Measurements from ENCODE around the gene PLAAT2.

Gene PLAAT2

DNA sequence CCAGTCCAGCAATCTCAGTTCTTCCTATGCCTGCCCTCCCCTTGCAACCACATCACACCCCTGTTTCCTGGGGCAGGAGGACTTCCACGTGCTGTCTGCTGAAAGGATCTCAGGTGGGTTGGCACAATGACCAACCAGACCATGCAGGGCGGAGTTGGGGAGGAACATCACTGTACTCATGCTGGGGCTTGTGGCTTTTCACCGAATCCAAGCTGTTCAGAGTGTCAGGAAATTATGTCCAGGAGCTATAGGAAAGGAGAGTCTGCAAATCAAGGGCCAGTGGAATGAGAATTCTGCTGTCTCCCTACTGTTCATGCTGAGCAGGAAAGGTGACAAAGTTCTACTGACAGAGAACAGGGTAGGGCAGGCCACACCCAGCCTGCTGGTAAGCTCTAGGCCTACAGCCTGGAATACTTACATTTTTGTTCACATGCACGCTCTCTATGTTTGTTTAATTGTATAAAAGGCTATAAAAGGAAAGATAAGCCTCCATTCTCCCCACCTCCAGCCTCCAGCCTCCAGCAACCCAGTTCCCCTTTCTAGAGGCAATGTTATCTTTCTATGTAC is 1.7 kb upstream of the PLAAT2 start:
- no peak overlapping the region for H3K4me3 ChIP-seq (replicated peaks; ENCODE audit: low read depth, low read length)
- TF ChIP-seq, protein P1, sequence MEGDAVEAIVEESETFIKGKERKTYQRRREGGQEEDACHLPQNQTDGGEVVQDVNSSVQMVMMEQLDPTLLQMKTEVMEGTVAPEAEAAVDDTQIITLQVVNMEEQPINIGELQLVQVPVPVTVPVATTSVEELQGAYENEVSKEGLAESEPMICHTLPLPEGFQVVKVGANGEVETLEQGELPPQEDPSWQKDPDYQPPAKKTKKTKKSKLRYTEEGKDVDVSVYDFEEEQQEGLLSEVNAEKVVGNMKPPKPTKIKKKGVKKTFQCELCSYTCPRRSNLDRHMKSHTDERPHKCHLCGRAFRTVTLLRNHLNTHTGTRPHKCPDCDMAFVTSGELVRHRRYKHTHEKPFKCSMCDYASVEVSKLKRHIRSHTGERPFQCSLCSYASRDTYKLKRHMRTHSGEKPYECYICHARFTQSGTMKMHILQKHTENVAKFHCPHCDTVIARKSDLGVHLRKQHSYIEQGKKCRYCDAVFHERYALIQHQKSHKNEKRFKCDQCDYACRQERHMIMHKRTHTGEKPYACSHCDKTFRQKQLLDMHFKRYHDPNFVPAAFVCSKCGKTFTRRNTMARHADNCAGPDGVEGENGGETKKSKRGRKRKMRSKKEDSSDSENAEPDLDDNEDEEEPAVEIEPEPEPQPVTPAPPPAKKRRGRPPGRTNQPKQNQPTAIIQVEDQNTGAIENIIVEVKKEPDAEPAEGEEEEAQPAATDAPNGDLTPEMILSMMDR (IDR thresholded peaks at IDR 0.05; ENCODE audit: low read depth, low read length, missing control alignments) = no peak
- no peak for DNase-seq (ENCODE audit: extremely low read depth, low read depth)

DNA sequence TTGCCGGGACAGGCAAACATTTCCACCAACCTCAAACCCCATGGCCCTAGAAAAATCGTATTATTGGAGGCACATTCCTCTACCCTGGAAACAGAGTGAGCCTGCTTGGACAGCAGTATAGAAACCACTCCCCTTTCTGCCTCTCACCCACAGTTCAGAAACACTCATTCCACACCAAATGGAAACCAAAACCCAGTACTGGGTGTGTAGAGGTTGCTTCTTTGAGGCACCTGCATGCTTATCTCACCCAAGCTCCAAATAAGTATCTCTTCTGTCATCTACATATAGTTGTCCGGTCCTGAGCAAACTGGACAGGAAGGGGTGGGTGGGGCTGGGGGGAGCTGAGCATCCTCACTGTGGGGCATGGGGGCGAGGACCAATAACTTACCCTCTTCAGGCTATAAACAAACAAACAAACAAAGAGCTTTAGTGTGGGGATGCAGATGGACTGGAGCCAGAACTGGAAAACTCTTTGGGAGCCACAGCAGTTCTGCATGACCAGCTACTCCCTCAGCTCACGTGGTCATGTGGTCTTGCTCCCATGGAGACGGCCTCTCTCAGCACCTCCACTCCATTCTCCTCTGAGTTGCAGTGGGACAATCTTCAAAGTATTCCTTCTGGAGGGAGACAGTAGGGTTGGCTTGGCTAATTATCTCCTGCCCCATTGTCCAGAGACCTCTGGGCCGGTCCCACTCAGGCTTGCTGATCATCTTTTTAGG is 1.0 kb upstream of the PLAAT2 start:
- no peak overlapping the region for H3K4me3 ChIP-seq (replicated peaks; ENCODE audit: low read depth, low read length)
- no peak for DNase-seq (ENCODE audit: extremely low read depth, low read depth)

DNA sequence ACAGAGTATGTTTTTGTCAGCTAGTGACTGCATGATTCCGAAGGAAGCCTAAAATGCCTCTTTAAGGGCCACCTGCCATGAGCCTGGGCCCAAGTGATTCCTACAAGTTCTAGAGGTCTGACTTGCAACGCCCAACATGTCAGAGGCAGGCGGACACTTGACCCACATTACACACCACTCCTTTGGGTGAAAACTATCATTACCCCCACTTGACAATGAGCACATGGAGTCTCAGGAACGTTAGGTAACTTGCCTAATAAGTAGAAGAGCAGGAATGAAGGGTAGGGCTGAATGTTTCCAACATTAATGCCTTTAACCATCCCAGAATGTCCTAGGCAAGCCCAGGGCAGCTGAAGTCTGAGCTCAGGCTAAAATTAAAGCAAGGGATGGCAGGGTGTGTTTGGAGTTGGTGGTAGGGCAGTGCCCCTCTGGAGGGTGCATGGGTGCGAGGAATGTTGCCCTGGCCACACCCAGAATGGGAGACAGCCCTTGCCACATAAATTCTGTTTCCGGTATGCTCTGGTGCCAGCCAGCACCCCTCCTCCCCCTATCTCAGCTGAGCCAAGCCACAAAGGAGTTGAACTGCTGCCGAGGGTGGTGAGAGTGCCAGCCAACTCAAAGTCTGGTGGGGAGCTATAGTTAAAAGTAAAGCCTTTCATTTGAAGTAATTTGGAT is 2.5 kb downstream of the PLAAT2 start:
- no peak overlapping the region for H3K4me3 ChIP-seq (replicated peaks; ENCODE audit: low read depth, low read length)
- no peak for DNase-seq (ENCODE audit: extremely low read depth, low read depth)
- TF ChIP-seq, protein P1 (IDR thresholded peaks at IDR 0.05; ENCODE audit: low read depth, low read length, missing control alignments) = no peak

More for the DNA sequence above, 1.0 kb upstream of the PLAAT2 start:
- TF ChIP-seq, protein P1 (IDR thresholded peaks at IDR 0.05; ENCODE audit: low read depth, low read length, missing control alignments) = no peak

DNA sequence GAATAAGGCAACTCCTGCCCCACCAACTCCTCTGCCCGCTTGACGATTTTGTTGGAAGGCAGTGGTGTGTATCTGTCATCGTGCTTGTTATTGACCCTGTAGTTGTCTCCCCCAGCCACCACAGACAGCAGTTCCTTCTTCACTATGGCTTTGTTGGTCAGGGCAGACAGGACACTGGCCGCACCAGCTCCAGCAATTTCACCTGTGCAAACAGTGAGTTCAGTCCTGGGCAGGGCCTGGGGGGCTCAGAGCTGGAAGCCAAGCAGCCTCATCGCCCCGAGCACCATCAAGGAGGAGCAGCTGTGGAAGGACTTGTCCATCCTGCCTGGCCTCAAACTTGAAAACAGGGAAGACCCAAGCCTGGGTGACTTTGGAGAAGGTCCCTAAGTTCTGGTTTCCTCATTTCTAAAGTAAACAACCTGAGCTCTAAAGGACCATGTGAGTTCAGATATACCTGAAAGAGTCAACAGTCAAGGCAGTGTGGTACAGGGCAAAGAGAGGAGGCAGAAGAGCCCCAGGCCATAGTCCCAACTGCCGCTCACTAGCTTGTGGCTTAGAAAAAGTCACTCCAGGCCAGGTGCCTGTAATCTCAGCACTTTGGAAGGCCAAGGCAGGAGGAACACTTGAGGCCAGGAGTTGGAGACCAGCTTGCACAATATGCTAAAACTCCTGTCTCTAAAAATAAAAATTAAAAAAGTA is 4.6 kb downstream of the PLAAT2 start:
- TF ChIP-seq, protein P1 (IDR thresholded peaks at IDR 0.05; ENCODE audit: low read depth, low read length, missing control alignments) = no peak
- no peak overlapping the region for H3K4me3 ChIP-seq (replicated peaks; ENCODE audit: low read depth, low read length)
- DNase-seq (ENCODE audit: extremely low read depth, low read depth) = no peak

DNA sequence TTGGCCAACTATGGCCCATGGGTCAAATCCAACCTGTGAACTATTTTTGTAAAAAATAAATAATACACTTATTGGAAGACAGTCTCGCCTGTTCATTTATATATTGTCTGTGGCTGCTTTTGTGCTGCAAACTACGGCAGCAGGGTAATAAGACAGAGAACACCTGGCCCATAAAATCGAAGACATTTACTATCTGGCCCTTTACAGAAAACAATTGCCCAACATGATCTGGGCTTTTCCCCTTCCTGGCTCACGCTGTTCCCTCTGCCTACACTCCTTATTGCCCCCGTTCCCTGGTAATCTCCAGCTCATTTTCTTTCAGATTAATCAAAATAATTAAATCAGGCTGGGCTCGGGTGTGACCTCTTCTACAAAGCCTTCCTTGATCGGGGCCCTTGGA is 5.6 kb downstream of the PLAAT2 start:
- no peak for DNase-seq (ENCODE audit: extremely low read depth, low read depth)
- H3K4me3 ChIP-seq (replicated peaks; ENCODE audit: low read depth, low read length) = no peak overlapping the region
- TF ChIP-seq, protein P1 (IDR thresholded peaks at IDR 0.05; ENCODE audit: low read depth, low read length, missing control alignments) = no peak

DNA sequence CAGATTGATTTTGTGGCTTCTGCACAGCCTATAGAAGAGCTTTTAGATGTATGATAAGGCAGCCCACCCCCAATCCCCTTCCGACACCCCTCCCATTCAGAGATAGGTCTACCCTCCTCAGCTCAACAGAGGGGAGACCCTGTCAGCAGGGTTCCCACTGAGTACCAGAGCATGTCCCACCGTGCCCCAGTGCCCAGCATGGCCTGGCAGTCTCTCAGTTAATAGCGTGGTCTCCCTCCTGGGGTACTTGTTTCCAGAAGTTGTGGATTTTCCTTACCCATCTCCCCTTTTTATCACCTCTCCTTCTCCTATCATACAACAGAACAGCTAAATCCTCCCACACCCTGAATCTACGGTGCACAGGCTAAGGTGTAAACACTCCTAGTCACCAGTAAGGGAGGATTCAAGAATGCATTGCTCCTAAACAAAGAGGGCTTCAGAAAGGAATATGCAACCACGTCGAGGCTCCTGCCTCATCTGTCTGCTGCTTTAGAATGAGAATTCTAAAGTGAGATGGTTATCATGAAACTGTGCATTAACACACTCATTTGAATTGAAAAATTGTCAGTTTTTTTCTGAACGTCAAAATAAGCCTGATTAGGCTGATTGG is 6.7 kb downstream of the PLAAT2 start:
- no peak for DNase-seq (ENCODE audit: extremely low read depth, low read depth)
- TF ChIP-seq, protein P1 (IDR thresholded peaks at IDR 0.05; ENCODE audit: low read depth, low read length, missing control alignments) = no peak
- H3K4me3 ChIP-seq (replicated peaks; ENCODE audit: low read depth, low read length) = no peak overlapping the region
